GM21619 (cell line): ENCODE results near the gene TCERG1L.

ENCODE experiments used
- ATAC-seq: cut with Tn5 transposase; IDR thresholded peaks from one replicate; pipeline ENCODE4 v1.9.1; 2021; ENCODE audit not compliant: unreplicated experiment

TCERG1L gene

DNA sequence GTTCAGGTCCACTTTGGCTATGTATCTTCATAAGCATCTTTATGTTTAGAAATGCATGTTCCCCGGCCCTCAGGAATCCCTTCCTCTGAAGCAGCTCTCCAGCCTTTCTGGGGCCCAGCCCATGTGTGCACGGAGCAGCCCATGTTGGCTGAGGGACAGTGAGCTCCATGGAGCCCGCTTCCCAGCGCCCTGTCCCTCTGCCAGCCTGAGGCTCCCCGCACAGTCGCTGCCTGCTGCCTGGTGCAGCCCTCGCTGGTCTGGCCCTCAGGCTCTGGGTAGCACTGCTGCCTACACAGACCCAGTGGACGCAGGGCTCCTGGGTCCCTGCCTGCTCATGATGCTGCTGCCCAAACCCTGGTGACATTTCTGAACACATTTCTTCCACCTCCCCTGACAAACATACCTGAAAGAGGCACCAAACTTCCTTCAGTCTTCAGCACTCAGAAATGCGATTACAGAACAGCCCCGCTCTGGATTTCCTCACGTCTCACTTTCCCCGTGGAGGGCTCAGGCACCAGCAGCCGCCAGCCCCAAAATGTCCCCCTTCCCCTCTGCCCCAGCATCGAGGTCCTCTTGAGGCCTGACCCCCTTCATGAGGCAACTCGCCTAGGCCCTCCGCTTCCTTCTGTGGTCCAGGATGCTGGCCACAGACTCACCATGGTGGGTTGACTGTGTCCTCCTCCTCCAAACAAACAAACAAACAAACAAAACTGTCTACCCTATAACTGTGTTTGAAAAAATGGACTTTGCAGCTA, 5.0 kb upstream of the TCERG1L start:
- ATAC-seq = no peak

DNA sequence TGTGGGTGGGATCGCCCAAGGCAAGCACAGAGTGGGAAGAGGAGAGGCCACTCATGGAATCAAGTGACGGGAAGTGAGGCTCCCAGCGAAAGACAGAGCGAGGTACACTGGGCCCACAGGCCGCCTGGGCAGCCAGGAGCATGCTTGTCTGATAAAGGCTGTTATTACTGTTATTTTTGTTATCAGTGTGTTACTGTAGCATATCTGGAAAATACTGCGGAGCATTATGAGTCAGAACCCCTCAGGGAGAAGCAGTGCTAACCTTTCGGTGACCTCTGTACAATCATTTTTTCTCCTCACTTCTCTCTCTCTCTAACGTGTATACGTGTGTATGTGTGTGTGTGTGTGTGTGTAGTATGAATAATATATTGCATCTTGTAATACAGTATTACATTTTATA, 3.8 kb upstream of the TCERG1L start:
- no peak for ATAC-seq

DNA sequence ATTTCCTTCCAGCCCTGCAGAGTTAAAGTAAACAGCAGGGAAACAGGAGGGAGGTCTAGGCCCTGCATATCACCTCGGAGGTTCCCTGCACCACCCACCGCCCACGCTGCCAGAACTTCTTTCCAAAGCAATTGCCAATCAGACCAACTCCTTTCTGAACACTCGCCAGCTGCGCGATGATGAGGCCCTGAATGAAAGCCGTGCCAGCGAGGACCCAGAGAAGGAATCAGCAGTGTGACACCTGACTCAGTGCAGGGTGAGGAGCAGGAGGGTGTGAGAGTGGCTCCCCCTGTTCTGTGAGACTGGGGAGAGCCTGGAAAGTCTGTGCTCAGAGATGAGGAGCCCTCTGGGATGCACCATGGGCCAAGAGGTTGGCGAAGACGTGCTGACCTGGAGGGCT, 3.3 kb upstream of the TCERG1L start:
- ATAC-seq = no peak

DNA sequence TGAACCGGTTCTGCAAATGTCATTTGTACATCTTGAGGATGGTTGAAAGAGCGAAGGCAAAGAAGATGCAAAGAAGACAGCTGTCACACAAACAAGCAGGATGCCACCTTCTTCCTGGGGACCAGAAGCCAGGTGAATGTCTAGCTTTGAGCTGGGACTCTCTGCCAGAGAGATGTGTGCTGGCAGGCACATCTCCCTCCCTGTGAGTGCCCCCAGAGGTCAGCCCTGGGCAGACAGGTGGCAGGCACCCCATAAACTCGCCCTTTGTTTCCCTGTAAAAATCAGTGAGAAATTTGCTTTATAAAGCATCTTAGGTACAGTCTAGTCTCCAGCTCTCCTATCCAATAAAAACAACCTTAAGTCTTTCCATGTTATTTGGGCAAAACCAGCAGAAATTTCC, 2.6 kb upstream of the TCERG1L start:
- ATAC-seq = no peak

GRCh38 chr10:131313377-131313776, 1.9 kb upstream of the TCERG1L start:
- ATAC-seq = no peak

- ATAC-seq = no peak
Measured at GRCh38 chr10:131312478-131312836, 936 bp upstream of the TCERG1L start.

DNA sequence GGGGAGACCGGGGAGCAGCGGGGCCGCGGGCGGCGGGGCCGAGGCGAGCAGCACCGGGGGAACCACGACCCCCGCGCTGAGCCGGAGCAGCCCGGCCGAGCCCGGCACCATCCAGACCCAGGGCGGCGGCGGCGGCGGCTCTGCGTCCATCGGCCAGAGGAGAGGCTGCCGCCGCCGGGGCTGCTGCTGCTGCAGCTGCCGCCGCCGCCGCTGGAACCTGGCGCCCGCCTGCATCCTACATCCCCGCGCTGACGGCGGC, 190 bp downstream of the TCERG1L start:
- no peak for ATAC-seq

GRCh38 chr10:131310551-131311401, 745 bp downstream of the TCERG1L start:
- ATAC-seq = no peak

DNA sequence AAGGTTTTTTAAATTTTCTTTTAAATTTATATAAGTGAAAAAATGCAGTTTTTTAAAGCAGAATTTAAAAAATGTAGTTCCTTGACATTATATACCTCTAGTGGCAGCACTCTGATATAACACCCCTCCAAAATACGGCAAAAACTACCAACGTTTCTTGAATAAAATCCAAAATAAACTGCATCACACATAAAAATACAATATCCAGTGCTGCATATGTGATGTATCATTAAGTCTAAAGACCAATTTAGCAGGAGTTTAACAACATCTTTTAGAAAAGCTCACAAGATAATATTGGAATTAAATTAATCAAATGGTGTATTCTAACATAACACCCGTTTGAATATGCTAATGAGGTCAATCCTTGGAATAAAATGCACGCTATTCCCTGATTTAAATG, 1.4 kb downstream of the TCERG1L start:
- no peak for ATAC-seq

- no peak for ATAC-seq
Measured at GRCh38 chr10:131300508-131300907, 11.0 kb downstream of the TCERG1L start.

DNA sequence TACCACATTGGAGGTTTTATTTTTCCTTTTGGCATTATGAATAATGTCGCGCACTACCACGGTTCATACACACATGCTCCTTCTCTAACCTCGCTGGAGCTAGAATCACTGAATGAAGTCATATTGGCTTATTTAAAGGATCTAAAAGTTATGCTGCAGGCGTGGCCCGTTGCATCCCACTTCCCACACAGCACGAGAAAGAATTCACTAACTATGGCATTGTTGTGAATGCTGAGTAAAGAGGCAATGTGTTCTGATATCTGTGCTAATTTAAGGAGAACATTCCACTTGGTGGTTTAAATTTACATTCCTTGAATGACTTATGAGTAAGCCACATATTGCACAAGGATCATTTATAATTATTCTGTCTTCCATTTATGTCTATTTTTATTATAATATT, 20.7 kb downstream of the TCERG1L start:
- ATAC-seq = no peak

- no peak for ATAC-seq
Measured at GRCh38 chr10:131288648-131289047, 22.9 kb downstream of the TCERG1L start.

DNA sequence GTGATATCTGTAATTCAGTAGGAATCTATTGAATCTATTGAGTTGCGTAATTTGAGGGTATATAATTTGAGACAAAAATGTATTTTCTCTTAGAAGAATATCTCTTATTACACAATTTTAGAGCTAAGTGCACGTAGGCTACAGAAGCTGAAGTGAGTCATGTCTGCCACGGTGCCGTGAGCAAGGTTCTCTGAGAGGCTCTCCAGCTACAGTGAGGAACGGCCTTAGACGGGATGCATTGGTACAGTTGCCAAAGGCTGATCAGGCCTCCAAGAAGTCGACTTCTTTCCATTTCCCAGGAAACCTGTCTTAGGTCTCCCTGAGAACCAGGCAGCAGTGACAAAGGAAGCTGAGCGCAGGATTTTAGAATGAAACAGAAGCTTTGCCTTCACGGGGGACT, 28.6 kb downstream of the TCERG1L start:
- ATAC-seq = no peak

- ATAC-seq = no peak
Measured at GRCh38 chr10:131280101-131280500, 31.4 kb downstream of the TCERG1L start.

GRCh38 chr10:131279516-131279915, 32.0 kb downstream of the TCERG1L start:
- no peak for ATAC-seq

DNA sequence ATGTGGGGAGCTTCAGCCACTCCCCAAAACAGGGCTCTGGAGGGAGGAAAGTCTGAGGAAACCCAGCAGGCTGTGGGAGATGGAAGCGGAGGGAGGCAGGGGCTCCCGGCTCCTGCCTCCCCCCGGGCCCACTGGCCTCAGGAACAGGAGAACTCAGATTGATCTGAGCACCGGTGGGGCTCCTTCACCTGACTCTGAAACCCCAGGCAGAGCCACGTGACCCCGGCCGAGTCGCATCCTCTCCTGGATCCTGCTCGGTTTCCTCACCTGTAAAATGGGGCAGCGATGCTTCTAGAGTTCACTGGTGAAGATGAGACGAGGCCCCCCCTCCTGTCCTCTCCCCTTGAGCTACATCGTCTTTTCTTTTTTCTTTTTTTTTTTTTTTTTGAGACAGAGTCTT, 33.6 kb downstream of the TCERG1L start:
- ATAC-seq = no peak

- ATAC-seq = no peak
Measured at GRCh38 chr10:131277278-131277677, 34.2 kb downstream of the TCERG1L start.

DNA sequence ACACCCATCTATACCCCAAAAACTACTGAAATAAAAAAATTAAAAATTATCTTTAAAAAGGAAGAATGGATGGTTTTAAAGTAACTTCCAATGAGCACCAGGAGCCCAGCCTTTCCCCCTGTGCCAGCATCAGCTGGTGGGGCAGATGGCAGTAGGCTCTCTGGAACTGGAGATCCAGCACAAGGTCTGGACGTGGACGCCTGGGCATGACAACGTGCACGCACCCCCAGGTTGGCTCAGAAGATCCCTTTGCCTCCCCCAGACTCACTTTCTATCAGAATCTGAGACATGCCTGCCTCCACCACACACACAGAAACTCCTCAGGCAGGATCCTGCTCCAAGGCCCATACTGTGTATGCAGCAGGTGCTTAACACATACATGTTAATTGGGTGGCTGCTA, 35.8 kb downstream of the TCERG1L start:
- no peak for ATAC-seq

DNA sequence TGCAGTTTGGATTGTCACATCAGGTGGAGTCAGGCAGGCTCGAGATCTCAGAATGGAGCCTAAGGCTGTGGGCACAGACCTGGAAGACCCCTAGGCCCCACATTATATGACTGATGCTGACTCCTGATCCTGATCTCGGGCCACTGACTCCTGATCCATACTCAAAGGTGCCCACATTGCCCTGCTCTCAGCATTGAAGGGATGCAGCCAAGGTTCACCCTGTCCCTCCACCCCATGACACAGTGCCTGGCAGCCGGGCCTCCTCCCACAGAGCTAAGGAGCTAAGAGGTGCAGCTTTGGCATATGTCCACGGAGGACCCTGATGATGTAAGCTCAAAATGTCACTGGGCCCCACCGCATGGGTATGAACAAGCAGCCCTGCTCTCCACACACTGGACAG, 36.6 kb downstream of the TCERG1L start:
- ATAC-seq = no peak

DNA sequence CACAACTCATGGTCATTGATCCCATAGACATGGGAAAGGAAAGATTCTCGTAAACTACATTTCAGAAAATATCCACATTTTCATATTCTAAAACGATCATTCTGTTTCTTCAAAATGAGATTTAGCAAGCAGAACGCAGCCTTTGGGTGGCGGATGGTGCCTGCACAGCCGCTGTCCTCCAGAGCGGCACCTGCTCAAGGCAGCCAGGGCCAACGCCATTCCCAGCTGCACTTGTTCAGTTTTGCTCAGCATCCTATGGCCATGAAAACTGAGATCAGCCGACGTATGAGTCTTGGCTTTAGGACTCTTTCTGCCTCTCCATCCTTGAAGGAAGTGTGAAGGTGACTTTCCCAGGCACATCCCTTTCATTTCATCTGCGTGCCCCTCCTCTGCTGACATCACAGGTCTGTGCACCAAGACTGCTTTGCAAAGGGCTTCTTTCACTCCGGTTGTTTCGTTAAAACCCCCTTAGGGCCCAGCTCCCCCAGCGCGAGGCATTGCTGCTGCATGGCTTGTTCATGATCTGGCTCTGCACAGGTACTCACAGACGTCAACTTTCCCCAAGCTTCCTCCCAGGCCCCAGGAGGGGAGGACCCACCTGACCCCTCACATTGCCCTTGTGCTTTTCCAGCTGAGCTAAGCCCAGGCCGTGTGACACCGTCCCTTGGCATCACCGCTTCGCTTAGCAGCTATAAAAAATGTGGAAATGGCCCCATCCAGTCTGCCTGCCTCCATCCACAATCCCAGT, 37.2 kb downstream of the TCERG1L start:
- ATAC-seq = no peak

DNA sequence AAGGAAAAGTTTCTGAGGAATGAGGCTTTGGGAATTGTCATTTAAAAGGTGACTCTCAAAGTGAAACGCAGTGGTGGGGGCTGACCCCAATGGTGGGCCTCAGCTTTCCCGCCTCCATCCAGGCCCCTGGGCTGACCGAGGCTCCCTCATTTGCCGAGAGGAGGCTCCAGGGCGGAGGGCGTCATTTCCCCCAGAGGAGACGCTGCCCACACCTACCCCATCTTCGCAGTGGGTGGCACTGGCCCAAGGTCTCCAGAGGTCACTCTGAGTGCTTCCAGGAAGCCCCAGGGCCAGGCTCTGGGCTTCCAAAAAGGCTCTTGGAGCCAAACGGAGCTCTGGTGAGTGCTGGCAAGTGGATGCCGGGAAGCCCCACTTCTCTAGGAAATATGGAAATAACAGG, 38.0 kb downstream of the TCERG1L start:
- no peak for ATAC-seq

DNA sequence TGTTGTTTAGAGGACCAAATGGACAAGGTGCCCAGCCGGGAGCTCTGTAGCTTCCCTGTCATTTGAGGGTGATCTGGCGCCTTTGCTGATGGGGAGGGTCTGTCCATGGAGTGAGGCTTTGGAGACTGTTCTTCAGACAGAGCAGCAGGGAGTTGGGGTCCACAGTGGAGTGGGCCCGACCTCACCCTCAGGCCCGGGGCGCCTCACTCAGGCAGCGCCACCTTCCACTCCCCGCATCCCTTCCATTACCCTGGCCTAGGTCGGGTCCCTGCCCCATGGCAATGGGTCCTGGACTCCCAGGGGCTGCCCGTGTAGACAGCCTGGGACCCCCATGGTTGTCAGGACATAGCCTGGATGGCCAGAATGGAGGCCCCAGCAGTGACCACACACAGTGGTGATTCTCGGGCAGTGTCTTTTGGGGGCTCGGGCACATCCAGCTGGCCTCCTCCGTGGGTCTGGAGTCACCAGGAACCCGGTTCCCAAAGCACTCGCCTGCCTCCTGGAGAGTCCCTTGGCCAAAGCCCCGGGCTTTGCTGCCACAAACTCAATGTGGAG, 38.5 kb downstream of the TCERG1L start:
- no peak for ATAC-seq
